ENCODE results near the gene LRRC55.

LRRC55 gene

DNA sequence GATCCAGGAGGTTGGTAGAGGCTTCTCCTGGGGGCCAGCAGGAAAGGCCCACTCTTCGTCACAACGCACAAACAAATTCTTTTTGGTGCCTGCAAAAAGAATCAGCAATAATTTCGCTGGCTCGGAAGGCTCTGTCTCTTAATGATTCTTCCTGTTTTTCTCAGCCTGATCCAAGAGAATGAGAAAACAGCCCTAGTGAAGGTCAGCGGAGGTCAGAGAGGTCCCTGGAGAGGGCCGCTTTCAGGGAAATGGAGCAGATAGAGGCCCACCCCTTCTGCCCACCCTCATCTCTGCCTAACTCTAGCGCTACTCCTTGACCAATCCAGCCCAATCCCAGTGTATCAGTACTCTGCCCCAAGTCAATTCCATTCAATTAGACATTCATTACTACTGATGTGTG is 19.2 kb downstream of the LRRC55 start:
- TF ChIP-seq, protein P1, sequence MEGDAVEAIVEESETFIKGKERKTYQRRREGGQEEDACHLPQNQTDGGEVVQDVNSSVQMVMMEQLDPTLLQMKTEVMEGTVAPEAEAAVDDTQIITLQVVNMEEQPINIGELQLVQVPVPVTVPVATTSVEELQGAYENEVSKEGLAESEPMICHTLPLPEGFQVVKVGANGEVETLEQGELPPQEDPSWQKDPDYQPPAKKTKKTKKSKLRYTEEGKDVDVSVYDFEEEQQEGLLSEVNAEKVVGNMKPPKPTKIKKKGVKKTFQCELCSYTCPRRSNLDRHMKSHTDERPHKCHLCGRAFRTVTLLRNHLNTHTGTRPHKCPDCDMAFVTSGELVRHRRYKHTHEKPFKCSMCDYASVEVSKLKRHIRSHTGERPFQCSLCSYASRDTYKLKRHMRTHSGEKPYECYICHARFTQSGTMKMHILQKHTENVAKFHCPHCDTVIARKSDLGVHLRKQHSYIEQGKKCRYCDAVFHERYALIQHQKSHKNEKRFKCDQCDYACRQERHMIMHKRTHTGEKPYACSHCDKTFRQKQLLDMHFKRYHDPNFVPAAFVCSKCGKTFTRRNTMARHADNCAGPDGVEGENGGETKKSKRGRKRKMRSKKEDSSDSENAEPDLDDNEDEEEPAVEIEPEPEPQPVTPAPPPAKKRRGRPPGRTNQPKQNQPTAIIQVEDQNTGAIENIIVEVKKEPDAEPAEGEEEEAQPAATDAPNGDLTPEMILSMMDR (IDR thresholded peaks at IDR 0.05; ENCODE audit: extremely low read depth, missing control alignments): no peak

DNA sequence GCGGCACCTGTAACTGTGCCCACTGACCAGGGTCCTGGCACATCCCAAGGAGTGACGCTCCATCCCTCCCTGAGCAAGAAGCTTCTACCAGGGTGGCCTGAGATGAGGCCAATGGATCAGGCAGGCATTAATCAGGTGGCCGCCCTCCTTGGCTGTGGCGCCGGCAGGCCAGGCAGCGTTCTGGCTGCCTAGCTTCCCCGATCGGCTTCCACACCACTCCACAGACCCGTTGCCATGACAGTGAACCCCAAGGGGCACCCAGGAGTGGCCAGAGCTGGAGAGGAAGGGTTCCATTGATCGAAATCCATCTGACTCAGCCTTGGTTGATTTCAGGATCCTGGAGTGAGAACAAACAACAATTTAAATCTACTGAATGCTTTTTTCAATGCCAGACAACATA is 20.5 kb downstream of the LRRC55 start:
- TF ChIP-seq, protein P1 (IDR thresholded peaks at IDR 0.05; ENCODE audit: extremely low read depth, missing control alignments): no peak
- DNase-seq (ENCODE audit: low spot score): no peak

More for the DNA sequence above, 19.2 kb downstream of the LRRC55 start:
- no peak for DNase-seq (ENCODE audit: low spot score)

DNA sequence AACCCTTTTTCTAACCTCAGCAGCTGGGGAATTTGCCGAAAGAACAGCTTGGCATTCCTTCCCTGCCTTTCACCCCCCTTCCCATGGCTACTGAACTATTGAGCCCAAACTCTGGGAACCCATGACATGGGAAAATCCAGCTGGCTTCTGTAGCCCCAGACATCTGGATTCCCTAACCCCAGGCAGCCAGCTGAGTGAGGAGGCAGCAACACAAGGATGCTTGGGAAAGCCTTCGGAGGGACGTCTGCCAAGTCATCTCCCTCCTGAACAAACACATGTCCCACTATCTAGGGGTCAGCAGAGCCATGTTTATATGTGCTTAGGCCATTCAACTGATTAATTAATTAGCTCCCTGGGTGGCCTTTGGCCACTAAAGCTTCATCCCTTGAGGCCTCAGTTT is 21.6 kb downstream of the LRRC55 start:
- TF ChIP-seq, protein P1 (IDR thresholded peaks at IDR 0.05; ENCODE audit: extremely low read depth, missing control alignments): no peak

DNA sequence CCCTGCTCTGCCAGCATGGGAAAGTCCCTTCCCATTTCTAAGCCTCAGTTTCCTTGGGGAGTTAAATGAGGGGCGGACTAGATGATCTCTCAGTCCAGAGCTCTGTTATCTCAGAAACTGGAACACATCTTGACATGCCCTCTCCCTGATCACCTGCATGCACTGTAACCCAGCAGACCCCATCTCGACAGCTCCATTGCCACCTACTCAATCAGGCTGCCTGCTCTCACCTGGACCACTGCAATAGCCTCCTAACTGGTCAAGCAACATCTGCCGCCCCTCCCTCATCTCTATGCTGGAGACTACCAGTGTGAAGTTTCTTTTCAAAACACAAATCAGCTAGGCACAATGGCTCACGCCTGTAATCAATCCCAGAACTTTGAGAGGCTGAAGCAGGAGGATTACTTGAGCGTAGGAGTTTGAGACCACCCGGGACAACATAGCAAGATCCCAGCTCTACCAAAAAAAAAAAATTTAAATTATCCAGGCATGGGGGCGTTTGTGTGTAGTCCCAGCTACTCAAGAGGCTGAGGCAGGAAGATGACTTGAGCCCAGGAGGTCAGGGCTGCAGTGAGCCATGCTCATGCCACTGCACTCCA is 22.2 kb downstream of the LRRC55 start:
- DNase-seq (ENCODE audit: low spot score): no peak
- TF ChIP-seq, protein P1 (IDR thresholded peaks at IDR 0.05; ENCODE audit: extremely low read depth, missing control alignments): no peak

More for the DNA sequence above, 21.6 kb downstream of the LRRC55 start:
- no peak for DNase-seq (ENCODE audit: low spot score)

DNA sequence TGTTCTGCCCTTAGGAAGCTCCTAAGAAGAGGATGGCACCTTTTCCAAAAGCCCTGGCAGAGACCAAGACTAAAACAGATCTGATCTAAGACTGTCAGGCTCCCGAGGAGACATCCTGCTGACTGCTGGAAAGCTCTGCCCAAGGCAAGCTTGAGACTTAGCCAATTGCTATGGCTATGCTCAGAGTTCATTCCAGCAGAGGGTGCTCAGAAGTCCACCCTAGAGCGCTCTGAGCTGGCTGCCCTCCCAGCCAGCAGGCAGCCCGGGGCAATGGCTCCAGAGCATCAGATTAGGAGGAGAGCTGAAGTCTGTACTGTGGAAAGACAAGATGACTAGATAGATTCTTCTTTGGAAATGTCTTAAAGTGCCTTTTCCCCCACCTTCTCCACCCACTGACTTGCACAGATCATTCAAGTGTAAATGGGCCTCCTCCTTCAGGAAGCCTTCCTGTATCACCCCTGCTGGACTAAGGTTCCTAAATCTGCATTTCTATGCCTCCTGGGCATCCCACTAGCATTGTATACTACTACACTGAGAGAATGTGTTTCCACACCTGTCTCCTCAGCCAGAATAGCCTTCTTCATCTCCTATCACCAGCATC is 23.4 kb downstream of the LRRC55 start:
- TF ChIP-seq, protein P1 (IDR thresholded peaks at IDR 0.05; ENCODE audit: extremely low read depth, missing control alignments): no peak
- no peak for DNase-seq (ENCODE audit: low spot score)

DNA sequence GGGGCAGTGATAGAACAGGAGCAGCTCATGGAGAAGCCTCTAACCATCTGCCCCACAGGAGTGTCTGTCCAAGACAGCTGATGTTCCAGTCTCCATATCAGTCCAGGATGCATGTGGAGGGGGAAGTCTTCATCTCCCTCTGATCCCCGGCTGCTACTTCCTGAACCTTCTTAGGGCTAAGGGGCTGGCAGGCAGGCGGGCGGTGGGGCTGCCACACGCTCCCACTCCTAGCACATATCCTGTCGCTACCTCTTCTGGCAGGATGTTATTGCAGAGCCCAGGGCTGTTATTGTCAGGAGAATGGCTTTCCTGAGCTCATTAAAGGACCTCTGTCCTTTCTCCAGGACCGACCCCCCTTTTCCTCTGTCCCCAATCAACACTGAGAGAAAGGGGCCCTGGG is 25.4 kb downstream of the LRRC55 start:
- DNase-seq (ENCODE audit: low spot score): no peak
- TF ChIP-seq, protein P1 (IDR thresholded peaks at IDR 0.05; ENCODE audit: extremely low read depth, missing control alignments): no peak

DNA sequence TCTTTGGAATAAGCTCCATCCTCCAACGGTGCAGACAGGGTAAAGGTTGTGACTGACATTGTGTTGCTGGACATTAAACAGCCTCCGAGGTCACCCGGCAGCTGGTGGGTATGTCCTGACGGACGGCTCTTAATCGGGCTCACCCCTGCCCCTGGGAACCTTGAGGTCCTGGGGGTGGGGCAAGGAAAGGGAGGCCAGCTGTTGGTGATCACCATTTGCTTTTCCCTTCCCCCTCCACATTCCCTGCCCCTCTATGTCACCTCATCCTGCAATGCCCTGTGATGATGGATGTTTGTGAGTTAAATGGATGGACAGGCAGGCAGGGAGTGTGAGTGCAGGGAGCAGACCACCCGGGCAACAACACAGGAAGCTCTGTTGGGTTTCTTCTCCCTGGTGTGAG is 29.0 kb downstream of the LRRC55 start:
- DNase-seq (ENCODE audit: low spot score): no peak
- TF ChIP-seq, protein P1 (IDR thresholded peaks at IDR 0.05; ENCODE audit: extremely low read depth, missing control alignments): no peak

All from GM20000 (cell line).